Measurements from ENCODE around the gene NFE2.

DNA sequence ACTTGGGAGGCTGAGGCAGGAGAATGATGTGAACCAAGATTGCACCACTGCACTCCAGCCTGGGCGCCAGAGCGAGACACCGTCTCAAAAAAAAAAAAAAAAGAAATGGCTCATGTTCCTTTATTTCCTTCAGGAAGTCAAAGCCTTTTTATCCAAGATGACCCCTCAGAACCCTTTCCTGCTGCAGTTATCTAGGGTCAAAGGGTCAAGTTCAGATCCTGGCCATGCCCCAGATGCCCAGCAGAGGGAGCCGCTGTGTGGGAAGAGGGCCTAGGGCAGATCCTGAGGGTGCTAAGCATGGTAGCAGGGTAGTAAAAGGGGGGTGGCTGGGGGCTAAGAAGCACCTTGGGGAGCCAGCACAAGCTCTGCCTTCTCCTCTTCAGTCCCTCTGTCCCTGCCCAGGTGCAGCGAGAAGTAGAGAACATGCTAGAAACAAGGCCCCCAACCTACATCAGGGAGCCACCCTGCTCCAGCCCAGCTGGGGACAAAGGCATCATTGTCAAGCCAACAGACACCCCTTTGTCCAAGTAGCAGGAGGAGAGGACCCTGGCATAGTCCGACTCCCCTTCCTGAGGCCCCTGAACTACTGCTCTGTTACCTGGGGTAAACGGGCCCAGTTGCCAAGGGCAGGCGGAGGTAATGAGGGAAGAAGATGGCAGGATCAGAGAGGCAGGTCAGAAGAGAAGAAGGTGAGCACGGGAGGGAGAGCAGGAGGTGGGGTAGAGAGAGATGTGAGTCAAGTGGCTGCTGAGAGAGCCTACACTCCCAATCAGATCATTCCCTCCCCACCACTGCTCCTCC lies 6.5 kb downstream of the NFE2 start:
- TF ChIP-seq, protein P1, sequence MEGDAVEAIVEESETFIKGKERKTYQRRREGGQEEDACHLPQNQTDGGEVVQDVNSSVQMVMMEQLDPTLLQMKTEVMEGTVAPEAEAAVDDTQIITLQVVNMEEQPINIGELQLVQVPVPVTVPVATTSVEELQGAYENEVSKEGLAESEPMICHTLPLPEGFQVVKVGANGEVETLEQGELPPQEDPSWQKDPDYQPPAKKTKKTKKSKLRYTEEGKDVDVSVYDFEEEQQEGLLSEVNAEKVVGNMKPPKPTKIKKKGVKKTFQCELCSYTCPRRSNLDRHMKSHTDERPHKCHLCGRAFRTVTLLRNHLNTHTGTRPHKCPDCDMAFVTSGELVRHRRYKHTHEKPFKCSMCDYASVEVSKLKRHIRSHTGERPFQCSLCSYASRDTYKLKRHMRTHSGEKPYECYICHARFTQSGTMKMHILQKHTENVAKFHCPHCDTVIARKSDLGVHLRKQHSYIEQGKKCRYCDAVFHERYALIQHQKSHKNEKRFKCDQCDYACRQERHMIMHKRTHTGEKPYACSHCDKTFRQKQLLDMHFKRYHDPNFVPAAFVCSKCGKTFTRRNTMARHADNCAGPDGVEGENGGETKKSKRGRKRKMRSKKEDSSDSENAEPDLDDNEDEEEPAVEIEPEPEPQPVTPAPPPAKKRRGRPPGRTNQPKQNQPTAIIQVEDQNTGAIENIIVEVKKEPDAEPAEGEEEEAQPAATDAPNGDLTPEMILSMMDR (IDR thresholded peaks at IDR 0.05; ENCODE audit: low read depth, low read length, missing input control): peak; percentile 89
- TF ChIP-seq YY1 (IDR thresholded peaks at IDR 0.05) (no peak), JUND (IDR thresholded peaks at IDR 0.05) (no peak), TAF1 (conservative IDR thresholded peaks at IDR 0.05) (no peak), RAD21 (IDR thresholded peaks at IDR 0.05) (peak; percentile 86 to 93), RXRA (IDR thresholded peaks at IDR 0.05) (peak; percentile 47 to 84), EGR1 (IDR thresholded peaks at IDR 0.05; ENCODE audit: low read depth in 2 of 2) (no peak)
- TF ChIP-seq, protein P2, sequence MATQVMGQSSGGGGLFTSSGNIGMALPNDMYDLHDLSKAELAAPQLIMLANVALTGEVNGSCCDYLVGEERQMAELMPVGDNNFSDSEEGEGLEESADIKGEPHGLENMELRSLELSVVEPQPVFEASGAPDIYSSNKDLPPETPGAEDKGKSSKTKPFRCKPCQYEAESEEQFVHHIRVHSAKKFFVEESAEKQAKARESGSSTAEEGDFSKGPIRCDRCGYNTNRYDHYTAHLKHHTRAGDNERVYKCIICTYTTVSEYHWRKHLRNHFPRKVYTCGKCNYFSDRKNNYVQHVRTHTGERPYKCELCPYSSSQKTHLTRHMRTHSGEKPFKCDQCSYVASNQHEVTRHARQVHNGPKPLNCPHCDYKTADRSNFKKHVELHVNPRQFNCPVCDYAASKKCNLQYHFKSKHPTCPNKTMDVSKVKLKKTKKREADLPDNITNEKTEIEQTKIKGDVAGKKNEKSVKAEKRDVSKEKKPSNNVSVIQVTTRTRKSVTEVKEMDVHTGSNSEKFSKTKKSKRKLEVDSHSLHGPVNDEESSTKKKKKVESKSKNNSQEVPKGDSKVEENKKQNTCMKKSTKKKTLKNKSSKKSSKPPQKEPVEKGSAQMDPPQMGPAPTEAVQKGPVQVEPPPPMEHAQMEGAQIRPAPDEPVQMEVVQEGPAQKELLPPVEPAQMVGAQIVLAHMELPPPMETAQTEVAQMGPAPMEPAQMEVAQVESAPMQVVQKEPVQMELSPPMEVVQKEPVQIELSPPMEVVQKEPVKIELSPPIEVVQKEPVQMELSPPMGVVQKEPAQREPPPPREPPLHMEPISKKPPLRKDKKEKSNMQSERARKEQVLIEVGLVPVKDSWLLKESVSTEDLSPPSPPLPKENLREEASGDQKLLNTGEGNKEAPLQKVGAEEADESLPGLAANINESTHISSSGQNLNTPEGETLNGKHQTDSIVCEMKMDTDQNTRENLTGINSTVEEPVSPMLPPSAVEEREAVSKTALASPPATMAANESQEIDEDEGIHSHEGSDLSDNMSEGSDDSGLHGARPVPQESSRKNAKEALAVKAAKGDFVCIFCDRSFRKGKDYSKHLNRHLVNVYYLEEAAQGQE (IDR thresholded peaks at IDR 0.05): no peak
- TF ChIP-seq, protein P3, sequence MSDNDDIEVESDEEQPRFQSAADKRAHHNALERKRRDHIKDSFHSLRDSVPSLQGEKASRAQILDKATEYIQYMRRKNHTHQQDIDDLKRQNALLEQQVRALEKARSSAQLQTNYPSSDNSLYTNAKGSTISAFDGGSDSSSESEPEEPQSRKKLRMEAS (IDR thresholded peaks at IDR 0.05): no peak
